Measurements from ENCODE around the gene VTI1B.

DNA sequence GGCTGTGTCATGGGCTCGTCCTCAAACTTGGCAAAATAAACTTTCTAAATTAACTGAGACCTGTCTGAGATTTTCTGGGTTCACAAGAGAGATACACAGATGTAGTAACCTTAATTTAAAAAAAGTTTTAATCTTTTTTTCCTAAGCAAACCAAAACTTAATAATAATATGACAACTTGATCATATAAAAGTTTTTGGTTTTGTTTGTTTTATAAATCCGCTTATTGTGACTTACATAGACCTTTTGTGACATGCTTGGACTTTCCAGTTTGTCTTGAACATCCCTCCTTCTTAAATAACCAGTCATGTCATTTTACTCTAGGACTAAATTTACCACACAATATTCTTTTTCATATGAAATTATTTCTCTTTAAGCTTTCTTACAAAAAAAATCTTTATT is 35.8 kb upstream of the VTI1B start:
- TF ChIP-seq, protein P1, sequence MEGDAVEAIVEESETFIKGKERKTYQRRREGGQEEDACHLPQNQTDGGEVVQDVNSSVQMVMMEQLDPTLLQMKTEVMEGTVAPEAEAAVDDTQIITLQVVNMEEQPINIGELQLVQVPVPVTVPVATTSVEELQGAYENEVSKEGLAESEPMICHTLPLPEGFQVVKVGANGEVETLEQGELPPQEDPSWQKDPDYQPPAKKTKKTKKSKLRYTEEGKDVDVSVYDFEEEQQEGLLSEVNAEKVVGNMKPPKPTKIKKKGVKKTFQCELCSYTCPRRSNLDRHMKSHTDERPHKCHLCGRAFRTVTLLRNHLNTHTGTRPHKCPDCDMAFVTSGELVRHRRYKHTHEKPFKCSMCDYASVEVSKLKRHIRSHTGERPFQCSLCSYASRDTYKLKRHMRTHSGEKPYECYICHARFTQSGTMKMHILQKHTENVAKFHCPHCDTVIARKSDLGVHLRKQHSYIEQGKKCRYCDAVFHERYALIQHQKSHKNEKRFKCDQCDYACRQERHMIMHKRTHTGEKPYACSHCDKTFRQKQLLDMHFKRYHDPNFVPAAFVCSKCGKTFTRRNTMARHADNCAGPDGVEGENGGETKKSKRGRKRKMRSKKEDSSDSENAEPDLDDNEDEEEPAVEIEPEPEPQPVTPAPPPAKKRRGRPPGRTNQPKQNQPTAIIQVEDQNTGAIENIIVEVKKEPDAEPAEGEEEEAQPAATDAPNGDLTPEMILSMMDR (IDR thresholded peaks at IDR 0.05; ENCODE audit: poor library complexity) = no peak
- TF ChIP-seq EZH2 (IDR thresholded peaks at IDR 0.05; ENCODE audit: borderline replicate concordance) = no peak
